SK-N-SH treated with all-trans-retinoic acid at 6 μM for 48 hours (cell line): ENCODE results near the gene NCAPD2.

Experiments
- ATAC-seq: fragments of 200-7000 bp; cut with Tn5 transposase; 3 replicates; pipeline ENCODE4 v1.9.1; 2020; ENCODE audit warnings: mild to moderate bottlenecking, moderate library complexity
- ARNTL ChIP-seq: fragments of 450-650 bp; formaldehyde crosslinking; IDR thresholded peaks from 2 replicates; pipeline ENCODE4 v1.5.0; 2020; ENCODE audit warnings: low read depth, mild to moderate bottlenecking, moderate library complexity, borderline replicate concordance
- BACH2 ChIP-seq: fragments of 250-450 bp; sonication (Bioruptor Pico); IDR thresholded peaks from 2 replicates; pipeline ENCODE4 v1.9.0; 2021; ENCODE audit warnings: mild to moderate bottlenecking, borderline replicate concordance
- CREB5 ChIP-seq: fragments of 250-450 bp; sonication (Bioruptor Pico); IDR thresholded peaks from 2 replicates; pipeline ENCODE4 v1.5.1; 2020; ENCODE audit warnings: low read depth, mild to moderate bottlenecking, moderate library complexity
- CSDC2 ChIP-seq: fragments of 250-450 bp; sonication (Bioruptor Pico); IDR thresholded peaks from 2 replicates; pipeline ENCODE4 v1.5.0; 2020; ENCODE audit warnings: mild to moderate bottlenecking, moderate library complexity
- CSRNP3 ChIP-seq: fragments of 250-450 bp; sonication (Bioruptor Pico); IDR thresholded peaks from 2 replicates; pipeline ENCODE4 v1.5.1; 2021; ENCODE audit warnings: mild to moderate bottlenecking, moderate library complexity
- ESRRG ChIP-seq: fragments of 250-450 bp; sonication (Bioruptor Pico); IDR thresholded peaks from 2 replicates; pipeline ENCODE4 v1.6.1; 2021; ENCODE audit warnings: mild to moderate bottlenecking
- GLIS3 ChIP-seq: fragments of 250-450 bp; sonication (Bioruptor Pico); IDR thresholded peaks from 2 replicates; pipeline ENCODE4 v1.5.0; 2020; ENCODE audit warnings: mild to moderate bottlenecking, moderate library complexity
- ISL1 ChIP-seq: fragments of 250-450 bp; sonication (Bioruptor Pico); IDR thresholded peaks from 2 replicates; pipeline ENCODE4 v2.1.2; 2022; ENCODE audit warnings: mild to moderate bottlenecking, moderate library complexity
- OSR1 ChIP-seq: fragments of 250-450 bp; sonication (Bioruptor Pico); IDR thresholded peaks from 2 replicates; pipeline ENCODE4 v1.8.0; 2022; ENCODE audit warnings: moderate library complexity, mild to moderate bottlenecking, inconsistent platforms
- PATZ1 ChIP-seq: fragments of 250-450 bp; sonication (Bioruptor Pico); IDR thresholded peaks from 2 replicates; pipeline ENCODE4 v1.8.0; 2020; ENCODE audit warnings: mild to moderate bottlenecking, moderate library complexity, borderline replicate concordance
- PPARA ChIP-seq: fragments of 250-450 bp; sonication (Bioruptor Pico); IDR thresholded peaks from 2 replicates; pipeline ENCODE4 v1.5.0; 2020; ENCODE audit warnings: mild to moderate bottlenecking, borderline replicate concordance
- RARB ChIP-seq: fragments of 250-450 bp; sonication (Bioruptor Pico); IDR thresholded peaks from 2 replicates; pipeline ENCODE4 v1.8.0; 2021; ENCODE audit warnings: mild to moderate bottlenecking, moderate library complexity
- SNAI2 ChIP-seq: fragments of 250-450 bp; sonication (Bioruptor Pico); IDR thresholded peaks from 2 replicates; pipeline ENCODE4 v1.5.0; 2020; ENCODE audit warnings: mild to moderate bottlenecking, moderate library complexity
- TCF4 ChIP-seq: fragments of 250-450 bp; sonication (Bioruptor Pico); IDR thresholded peaks from 2 replicates; pipeline ENCODE4 v1.8.0; 2021; ENCODE audit warnings: mild to moderate bottlenecking, moderate library complexity, borderline replicate concordance
- TOX ChIP-seq: fragments of 250-450 bp; sonication (Bioruptor Pico); IDR thresholded peaks from 2 replicates; pipeline ENCODE4 v1.8.0; 2021; ENCODE audit warnings: mild to moderate bottlenecking, moderate library complexity, borderline replicate concordance
- TSHZ2 ChIP-seq: fragments of 250-450 bp; sonication (Bioruptor Pico); IDR thresholded peaks from 2 replicates; pipeline ENCODE4 v1.5.0; 2020; ENCODE audit warnings: mild to moderate bottlenecking, moderate library complexity
- ZC3H10 ChIP-seq: fragments of 250-450 bp; sonication (Bioruptor Pico); IDR thresholded peaks from 2 replicates; pipeline ENCODE4 v1.5.1; 2021; ENCODE audit warnings: mild to moderate bottlenecking, moderate library complexity
- ZFP3 ChIP-seq: fragments of 250-450 bp; sonication (Bioruptor Pico); IDR thresholded peaks from 2 replicates; pipeline ENCODE4 v1.5.0; 2020; ENCODE audit warnings: mild to moderate bottlenecking, moderate library complexity
- ZFP30 ChIP-seq: fragments of 450-650 bp; formaldehyde crosslinking; IDR thresholded peaks from 2 replicates; pipeline ENCODE4 v1.5.0; 2022; ENCODE audit warnings: mild to moderate bottlenecking, moderate library complexity
- ZNF565 ChIP-seq: fragments of 450-650 bp; formaldehyde crosslinking; conservative IDR thresholded peaks from 2 replicates; pipeline ENCODE4 v1.5.0; 2020; ENCODE audit warnings: low read depth, mild to moderate bottlenecking, moderate library complexity
- ZNF70 ChIP-seq: fragments of 450-650 bp; formaldehyde crosslinking; IDR thresholded peaks from 2 replicates; pipeline ENCODE4 v1.5.0; 2020; ENCODE audit warnings: mild to moderate bottlenecking, moderate library complexity
- ZNF8 ChIP-seq: fragments of 450-650 bp; formaldehyde crosslinking; IDR thresholded peaks from 2 replicates; pipeline ENCODE4 v1.5.0; 2020; ENCODE audit warnings: mild to moderate bottlenecking, moderate library complexity

The NCAPD2 gene

GRCh38 chr12:6507102-6507998, 13.4 kb downstream of the NCAPD2 start (continued):
- TF ChIP-seq TSHZ2 (CRISPR knock-in tag) (no peak), ZNF70 (CRISPR knock-in tag) (no peak), PATZ1 (CRISPR knock-in tag) (no peak), ZNF565 (CRISPR knock-in tag) (no peak)

GRCh38 chr12:6508087-6508486, 14.2 kb downstream of the NCAPD2 start:
- TF ChIP-seq CSRNP3 (CRISPR knock-in tag) (no peak), ZNF70 (CRISPR knock-in tag) (no peak), GLIS3 (CRISPR knock-in tag) (no peak), ZFP3 (CRISPR knock-in tag) (no peak), ZNF8 (CRISPR knock-in tag) (no peak), SNAI2 (CRISPR knock-in tag) (no peak), ISL1 (CRISPR knock-in tag) (no peak), ZC3H10 (no peak), TOX (CRISPR knock-in tag) (no peak), RARB (no peak), ZFP30 (CRISPR knock-in tag) (no peak), ARNTL (CRISPR knock-in tag) (no peak), CREB5 (CRISPR knock-in tag) (no peak), BACH2 (CRISPR knock-in tag) (no peak), PPARA (CRISPR knock-in tag) (no peak), ZNF565 (CRISPR knock-in tag) (no peak), OSR1 (no peak), TSHZ2 (CRISPR knock-in tag) (no peak)
- no peak for ATAC-seq

GRCh38 chr12:6520186-6520585, 26.3 kb downstream of the NCAPD2 start:
- no peak for TF ChIP-seq GLIS3 (CRISPR knock-in tag)
- no peak for TF ChIP-seq RARB
- TF ChIP-seq CREB5 (CRISPR knock-in tag) = no peak
- TF ChIP-seq TCF4 = no peak
- TF ChIP-seq ZNF70 (CRISPR knock-in tag) = no peak
- TF ChIP-seq BACH2 (CRISPR knock-in tag) = no peak
- no peak for TF ChIP-seq OSR1
- TF ChIP-seq ZNF8 (CRISPR knock-in tag) = no peak
- TF ChIP-seq SNAI2 (CRISPR knock-in tag) = no peak
- TF ChIP-seq ESRRG (CRISPR knock-in tag) = no peak
- TF ChIP-seq PPARA (CRISPR knock-in tag) = no peak
- no peak for TF ChIP-seq CSDC2 (CRISPR knock-in tag)
- no peak for TF ChIP-seq ZNF565 (CRISPR knock-in tag)
- TF ChIP-seq TOX (CRISPR knock-in tag) = no peak
- no peak for TF ChIP-seq ZFP30 (CRISPR knock-in tag)
- ATAC-seq = no peak
